Medulla oblongata (tissue), 1 donor: ENCODE results near the gene VANGL2.

Experiments
- DNase-seq: peaks from one replicate; pipeline ENCODE4 v3.0.0-alpha.2; 2015; ENCODE audit errors: extremely low spot score

The VANGL2 gene

DNA sequence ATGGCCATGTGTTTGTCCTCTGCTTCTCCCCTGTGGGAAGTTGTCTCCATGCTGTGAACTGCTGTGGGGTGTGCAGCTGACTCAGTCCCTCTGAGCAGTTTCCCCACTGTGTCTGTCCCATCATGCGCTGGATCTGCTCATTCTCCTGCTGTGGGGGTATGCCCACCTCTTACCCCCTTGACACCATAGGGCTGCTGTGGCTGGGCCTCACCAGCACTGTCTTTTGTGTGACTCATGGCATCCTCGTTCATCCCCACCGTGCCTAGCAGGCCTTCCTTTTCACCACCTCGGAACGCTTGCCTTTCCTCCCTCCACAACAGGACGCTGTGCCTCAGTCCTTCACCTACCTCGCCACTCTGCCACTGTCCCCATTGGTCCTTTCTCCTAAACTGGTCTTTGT is 27.3 kb downstream of the VANGL2 start:
- no peak for DNase-seq

DNA sequence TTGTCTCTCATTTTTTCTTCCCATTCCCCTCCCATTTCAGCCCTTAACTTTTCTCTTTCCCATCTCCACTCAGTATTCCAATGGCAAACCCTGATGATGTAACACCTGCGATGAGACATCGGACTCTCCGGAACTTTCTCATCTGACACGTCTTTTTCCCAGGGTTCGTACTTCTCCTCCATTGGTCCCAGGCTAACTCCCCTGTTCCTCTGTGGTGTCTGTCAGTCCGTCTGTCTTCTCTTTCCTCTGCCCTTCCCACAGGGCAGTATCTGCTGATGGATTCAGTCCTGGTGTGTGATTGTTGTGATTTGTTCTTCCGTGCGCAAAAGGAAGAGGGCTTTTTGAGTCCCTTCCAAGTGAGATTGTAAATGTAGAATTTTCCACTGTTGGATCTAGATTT is 27.7 kb downstream of the VANGL2 start:
- DNase-seq = no peak

DNA sequence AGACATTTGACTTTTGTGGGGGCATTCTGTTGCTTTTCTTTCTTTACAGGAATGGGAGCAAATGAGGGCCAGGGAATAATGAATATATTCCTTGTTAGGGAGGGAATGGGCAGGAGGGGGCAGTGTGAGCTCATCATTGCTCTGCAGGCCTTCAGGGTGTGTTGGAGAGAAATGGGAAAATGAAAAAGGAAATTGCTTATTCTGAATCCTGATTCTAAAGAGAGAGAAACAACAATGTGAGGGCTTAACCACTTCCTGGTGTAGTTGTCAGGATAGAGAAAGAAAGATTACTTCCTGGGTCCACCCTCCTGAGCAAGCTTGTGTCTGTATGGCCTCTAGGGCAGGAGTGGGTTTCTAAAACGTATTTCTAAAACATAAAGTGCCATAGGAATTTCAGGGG is 28.3 kb downstream of the VANGL2 start:
- DNase-seq = peak; percentile 82

DNA sequence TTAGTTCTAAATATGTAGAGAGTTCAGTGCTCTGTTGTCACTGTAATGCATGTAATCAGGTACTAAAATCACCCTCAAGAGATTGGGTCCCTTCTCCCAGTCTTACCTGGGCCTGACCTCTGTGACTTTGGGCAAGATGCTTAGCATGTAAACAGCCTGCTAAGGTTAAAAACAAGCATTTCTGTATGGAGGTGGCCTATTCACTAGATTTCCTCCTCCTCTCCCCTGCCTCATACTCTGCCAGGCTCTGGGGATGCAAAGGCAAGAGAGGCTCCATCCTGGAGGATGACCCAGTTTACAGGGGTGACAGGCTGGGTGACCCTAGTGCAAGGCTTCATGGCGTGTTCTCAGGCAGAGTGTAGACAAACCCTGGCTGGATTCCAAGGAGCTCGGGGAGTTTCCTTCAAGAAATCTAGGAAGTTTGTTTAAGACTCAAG is 28.8 kb downstream of the VANGL2 start:
- DNase-seq = no peak

DNA sequence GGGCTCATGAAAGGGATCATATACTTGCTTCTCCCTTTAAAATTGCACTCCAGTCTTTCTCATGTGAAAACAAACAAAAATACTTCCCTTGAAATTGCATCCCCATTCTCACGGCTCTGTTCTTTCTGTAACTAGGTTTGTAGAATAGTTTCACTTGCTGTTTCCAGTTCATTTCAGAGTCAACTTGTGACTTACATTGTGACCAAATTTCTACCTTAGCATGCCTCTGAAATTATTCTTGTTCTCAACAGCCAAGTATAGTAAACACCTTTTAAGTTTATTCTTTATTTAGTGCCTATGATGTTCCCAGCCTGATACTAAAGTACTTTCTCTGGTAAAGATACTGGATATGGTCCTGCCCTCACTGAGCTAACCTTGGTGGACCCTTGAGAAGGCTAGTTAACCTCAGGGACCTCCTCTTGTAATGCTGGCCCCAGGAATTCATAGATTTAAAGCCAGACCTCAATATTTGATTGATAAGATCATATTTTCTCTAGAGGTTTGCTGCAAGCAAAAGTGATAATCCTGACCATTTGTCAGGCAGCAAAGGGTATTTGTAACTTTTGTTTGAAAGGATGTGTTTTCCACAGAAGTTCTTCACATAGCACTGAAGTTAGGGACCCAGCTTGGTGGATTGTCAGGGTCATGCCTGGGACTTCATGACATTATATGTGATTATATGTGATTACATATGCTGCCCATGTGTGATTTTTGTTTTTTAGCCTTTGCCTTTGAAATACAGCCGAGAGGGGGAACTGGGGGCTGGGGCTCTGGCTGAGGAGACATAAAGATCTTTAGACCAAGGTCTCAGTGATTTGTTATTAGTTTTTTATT is 29.6 kb downstream of the VANGL2 start:
- DNase-seq = no peak

DNA sequence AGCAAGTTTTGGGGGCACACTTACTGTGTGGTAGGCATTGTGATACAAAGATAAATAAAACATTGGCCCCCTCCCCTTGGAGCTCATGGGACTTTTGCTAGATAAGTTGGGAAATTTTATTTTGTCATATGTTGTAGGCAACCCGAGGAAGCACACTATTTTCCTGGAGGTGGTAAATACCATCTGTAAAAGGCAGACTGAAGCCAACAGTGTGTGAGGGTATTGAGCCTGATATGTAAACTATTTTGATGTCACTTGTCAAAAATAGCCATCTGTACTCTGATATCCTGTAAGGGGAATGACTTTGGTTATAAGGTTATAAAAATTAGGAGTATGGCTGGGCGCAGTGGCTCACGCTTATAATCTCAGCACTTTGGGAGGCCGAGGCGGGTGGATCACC is 30.6 kb downstream of the VANGL2 start:
- DNase-seq = no peak

DNA sequence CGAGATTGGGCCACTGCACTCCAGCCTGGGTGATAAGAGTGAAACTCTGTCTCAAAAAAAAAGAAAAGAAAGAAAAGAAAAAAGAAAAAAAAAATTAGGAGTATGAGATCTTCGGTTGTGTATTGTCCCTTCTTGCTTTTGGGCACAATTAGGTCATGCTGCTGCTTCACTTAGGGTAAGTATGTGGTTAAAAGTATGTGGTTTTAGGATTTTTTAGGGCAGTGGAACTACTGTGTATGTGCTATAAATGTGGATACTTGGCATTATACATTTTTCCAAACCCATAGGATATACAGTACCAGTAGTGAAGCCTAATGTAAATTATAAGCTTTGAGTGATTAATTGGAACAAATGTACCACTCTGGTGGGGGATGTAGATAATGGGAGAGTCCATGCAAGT is 31.2 kb downstream of the VANGL2 start:
- no peak for DNase-seq

DNA sequence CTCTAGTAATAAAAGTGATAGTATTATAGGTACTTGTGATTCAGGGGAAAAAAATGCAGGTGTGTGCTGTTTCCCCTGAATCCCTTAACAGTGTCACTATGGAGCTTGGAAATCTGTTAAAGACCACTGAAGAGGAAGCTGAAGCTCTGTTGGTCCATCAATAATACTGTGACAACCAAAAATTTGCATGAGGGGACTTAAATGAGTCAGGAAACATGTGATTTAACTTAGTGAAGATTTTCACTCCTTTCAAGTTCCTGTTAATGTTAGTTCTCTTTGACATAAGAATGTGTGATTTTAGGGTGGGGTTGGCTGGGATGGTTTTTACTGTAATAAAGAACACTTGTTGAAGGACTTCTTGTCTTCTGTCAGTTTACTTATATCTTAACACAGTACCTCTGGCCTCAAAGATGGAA is 32.0 kb downstream of the VANGL2 start:
- no peak for DNase-seq

DNA sequence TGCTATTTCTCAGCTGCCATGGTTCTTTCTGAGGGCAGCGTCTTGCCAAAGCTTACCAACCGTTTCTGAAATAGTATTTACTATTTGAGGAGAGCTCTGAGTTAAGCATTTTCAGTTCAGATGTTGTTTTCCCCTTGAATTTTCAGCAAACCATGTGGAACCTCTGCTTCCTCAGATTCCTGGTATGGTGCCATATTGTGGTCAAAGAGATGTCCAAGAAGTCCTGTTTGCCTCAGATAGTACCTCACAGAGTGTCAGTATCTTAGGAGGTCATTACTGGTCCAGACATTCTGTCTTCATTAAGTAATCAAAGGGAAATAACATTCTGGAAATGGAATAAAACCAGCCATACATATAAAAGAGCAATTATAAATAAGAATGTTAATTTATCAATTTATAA is 36.6 kb downstream of the VANGL2 start:
- DNase-seq = no peak

DNA sequence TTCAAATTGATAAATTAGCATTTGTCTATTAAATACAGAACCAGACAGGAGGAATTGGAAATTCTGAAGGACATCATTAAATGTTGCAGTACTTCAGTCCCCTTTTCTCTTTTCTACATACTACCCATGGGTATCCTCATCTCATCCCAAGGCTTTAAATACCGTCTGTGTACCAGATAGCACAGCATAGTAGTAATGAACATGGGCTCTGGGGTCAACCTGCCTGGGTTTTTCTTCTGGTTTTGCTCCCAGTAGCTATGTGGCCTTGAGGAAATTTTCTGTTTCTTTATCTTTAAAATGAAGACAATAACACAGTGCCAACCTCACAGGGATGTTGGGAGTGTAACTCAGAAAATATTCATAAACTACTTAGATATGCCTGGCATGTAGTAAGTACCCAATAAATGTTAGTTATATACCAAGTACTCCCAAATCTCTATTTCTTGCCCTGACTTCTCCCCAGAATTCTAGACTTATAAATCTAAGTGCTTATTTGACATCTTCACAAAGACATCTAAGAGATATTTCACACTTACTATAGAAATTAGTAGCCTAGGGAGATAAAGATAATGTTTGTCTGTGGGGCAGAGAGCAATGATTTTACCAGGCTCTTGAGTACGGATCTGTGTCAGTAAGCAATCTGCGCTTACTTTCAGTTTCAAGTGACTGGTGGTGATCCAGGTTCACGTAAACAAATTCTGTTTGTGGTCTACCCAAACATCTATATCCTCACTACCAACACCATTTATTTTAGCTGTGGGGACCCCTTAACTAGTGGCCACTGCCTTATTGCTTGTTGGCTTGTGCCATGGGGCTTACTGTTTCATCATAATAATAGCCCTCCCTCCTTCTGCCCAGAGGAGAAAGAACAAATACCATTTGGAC is 37.3 kb downstream of the VANGL2 start:
- DNase-seq = peak; percentile 23

DNA sequence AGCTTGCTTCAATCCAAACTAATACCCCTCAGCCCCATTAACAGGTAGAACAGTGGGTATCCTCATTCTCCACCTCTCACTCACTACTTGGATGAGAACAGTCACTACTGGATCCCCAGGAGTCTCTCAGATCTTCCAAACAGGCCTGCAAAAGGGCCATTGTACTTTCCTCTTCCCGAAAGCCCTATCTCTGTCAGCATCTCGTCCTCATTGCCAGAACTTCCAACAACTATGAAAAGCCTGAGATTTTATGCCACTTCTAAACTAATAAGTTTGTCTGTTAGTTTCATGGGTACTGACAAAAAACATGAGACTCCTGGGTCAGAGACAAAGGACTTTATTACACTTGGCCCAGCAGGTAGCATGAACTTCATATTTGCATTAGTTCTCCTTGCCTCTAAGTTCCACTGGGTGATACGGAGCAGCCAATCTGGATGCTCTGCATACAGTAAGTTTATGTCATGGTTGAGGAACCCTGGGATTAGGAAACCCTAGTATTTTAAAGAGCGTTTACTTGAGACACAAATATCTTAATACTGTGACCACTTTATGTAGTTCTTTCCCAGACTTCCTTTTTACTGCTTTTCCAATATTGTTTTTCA is 38.1 kb downstream of the VANGL2 start:
- DNase-seq = no peak

DNA sequence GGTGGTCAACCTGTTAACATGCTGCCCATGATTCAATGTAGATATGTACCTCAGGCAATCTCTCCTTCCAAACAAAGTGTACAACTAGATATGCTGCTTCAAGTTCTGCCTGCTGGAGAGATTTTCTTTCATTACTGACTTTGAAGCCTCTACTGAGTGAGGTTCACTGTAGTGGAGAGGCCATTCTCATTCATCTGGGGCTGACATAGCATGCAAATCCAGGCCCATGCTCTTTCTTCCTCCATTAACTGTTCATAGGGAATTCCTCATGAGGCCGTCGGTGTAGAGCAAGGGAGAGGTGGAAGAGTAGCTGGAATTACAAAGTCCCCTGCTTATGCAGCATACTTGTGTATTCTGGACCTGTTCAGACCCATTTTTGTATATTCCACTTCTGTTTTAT is 38.6 kb downstream of the VANGL2 start:
- no peak for DNase-seq

DNA sequence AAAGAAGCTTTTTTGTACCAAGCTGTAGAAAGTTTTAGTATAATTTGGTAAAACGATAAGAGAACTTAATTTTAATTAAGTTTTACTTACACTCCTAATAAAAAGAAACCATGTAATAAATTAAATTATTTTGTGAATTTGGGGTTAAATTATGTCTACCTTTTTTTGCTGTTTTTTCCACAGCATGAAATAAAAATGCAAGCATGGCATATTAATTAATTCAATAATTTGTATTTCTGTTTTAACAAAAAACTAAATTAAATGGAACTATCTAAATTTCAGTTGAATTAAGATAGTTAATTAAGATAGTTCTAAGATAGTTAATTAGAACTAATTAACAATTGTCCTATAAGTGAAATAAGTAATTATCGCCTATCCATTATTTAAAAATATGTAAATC is 39.4 kb downstream of the VANGL2 start:
- DNase-seq = no peak

DNA sequence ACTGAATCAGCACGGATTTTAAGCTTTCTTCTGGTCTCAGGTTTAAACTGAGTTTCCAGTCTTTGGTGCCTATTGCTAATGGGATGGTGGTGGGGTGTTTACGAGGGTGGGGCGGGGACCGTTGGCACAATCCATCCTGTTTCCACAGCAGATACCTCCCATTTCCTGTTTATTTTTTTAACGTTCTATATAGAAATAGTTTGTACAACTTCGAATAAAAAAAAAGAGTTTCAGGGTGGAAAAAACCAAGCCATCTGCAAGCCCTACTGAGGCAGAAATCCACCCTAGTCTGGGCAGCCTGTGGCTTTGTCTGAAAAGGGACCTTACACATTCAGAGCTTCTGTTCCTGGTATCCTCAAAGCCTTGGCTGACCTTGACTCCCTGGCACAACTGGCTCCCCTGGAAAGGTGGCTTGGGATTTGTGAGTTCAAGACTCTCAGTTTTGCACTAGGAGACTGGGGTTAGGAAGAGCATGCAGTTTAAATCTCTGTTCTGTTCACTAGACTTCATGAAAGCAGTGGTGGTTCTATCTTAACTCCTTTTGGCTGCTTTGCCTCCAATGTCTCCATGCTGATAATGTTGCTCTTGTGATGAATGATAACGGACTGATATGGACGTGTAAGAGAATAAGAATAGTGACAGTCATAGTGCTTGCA is 46.7 kb downstream of the VANGL2 start:
- DNase-seq = no peak

DNA sequence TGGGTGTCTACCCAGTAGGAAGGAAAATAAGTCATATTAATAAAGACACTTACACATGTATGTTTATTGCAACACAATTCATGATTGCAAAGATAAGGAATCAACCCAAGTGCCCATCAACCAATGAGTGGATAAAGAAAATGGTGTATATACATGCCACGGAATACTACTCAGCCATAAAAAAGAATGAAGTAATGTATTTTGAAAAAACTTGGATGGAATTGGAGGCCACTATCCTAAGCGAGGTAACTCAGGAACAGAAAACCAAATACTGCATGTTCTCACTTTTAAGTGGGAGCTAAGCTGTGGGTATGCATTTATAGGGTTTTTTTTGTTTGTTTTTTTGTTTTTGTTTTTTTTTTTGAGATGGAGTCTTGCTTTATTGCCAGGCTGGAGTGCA is 49.1 kb downstream of the VANGL2 start:
- no peak for DNase-seq

DNA sequence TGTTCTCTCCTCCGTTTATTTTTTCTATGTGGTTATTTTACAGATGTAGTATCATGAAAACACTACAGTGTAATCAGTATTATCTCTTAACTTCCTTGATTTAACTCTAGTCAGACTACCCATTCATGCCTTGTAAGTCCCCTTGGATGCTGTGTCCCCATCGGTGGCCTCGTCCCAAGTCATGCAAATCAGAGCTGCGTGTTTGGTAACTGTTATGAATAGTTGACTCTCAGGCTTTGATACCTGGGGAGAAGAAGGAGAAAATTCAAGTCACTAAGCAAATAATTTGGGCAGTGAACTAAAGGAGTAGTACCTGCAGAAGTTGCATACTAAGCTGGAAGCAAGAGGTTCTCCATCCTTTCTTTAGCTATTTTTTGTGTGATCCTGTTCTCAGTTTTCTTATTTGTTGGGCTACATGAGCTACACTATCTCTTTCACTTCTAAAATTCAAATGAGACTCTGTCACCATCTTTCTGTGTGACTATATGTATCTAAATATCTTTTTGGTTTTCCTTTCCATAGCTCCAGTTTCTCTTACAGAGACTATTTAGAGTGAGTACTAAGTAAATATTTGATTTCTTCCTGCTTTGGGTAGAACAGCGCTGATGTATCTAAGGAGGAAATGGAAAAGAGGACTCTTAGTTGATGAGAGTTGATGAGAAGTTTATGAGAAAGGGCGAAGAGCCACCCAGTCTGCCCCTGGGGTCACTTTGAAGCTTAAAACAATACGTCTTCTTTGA is 50.9 kb downstream of the VANGL2 start:
- no peak for DNase-seq

DNA sequence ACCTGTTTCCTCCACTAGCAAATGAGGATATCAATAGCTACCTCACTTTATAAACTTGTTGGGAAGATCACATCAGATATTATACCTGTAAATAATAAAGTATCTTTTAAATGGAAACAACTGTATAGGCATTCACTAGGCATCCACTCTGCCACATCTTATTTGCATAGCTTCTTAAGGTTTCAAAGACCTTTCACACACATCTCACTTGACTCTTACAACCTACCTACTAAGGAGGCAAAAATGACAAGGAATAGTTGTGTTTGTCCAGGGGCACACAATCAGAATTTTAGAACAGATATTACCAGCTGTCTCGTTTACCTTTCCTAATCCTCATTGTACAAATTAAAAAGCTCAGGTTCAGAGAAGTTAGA is 51.5 kb downstream of the VANGL2 start:
- DNase-seq = no peak

DNA sequence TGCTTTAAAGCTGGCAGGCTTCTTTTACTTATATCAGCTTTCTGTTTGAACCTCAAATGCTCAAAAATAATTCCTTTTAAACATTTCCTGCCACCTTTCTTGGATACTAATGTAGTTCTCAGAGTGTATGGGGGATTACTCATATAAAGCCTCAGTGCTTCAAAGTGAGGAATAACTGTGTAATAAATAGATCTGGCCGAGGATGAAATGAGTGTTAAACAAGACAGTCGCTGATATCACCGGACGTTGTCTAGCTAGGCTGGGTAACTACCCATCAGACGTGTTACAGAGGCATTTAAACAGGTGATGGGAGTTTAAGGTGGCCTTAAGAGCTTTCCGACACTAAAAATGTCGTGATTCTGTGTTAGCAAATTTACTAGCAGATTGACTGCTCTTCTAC is 53.1 kb downstream of the VANGL2 start:
- no peak for DNase-seq

DNA sequence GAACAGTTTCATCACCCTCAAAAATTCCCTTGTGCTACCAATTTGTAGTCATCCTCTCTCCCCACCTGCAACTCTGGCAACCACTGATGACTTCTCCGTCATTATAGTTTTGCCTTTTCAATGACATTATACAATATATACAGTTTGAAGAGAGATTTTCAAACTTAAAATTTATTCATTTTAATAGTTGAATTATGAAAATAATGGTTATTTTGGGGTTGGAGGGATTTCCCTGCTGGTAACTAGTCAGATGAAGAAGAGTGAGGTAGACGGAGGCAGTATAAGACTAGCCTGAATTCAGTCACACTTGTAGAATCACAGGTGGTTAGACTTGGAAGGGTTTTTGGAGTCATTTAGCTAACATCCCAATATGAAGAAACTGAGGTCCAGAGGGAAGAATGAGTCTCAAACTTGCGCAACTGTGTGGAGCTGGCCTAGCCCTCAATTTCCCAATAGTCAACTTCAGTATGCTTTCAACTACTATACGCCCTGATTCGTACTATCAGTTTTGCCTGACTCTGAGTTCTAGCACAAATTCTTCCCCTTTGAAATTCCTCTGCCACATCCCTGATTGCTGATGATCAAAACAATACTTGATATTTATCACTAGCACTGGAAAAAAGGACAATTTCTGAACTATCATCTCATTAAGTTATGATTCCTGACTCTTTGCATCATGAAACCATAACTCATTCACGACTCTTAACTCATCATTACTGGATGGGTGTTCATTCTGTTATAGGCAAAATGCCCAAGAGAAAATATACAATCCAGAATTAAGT is 54.2 kb downstream of the VANGL2 start:
- no peak for DNase-seq

DNA sequence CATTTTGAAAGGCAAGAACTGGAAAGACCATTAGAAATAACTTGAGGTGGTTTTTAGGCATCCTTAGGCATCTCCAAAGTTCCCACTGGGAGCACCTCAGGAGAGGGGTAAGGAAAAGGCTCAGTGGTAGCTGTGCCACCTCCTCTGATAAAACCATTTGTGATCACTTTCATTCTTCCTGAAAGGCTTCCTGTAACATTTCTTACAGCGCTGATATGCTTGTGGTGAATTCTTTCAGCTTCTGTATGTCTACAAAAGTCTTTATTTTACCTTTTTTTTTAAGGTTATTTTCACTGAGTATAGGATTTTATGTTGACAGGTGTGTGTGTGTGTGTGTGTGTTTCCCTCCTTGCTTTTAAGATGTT is 54.8 kb downstream of the VANGL2 start:
- no peak for DNase-seq

DNA sequence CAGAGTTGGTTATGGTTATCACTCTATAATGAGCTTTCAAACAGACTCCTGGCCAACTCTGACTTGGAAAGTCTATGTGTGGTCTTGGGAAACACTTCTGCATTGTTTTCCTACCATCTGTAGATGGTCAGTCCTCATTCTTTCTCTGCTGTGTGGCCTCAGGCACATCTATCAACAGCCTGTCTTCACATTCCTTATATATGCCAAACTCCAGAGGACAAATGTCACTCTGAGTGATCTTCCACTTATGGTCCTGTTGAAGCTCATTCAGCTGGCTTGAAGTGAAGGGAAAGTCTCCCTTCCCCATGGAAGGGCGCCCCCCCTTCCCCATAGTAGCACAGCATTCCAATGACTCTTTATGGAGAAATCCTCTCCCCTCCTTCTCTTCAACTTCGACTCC is 58.7 kb downstream of the VANGL2 start:
- DNase-seq = no peak
